A172 (cell line): ENCODE data around the gene NKAIN1. TPM values are rescaled to one million over a fixed set of nuclear protein-coding genes. Genes with fewer than 3 reads are reported as not detected.
"Not testable (repeated sequence)": the region's sequence is repeated elsewhere in the genome, so short reads cannot be mapped to it uniquely, and the experiment has no call there.

Source experiments
- DNase-seq: peaks from one replicate; pipeline ENCODE4 v3.0.0-alpha.2; 2015; ENCODE audit warnings: low spot score
- total RNA-seq: library from RNA; depleted of rRNA; stranded (reverse); fragments of >200 nt; shearing (Covaris generic); gene quantifications from 2 replicates; pipeline ENCODE4 v1.2.3, GENCODE V29; 2014; rRNA removed

NKAIN1 gene
- total RNA-seq, result 2.5 and 3.3 TPM in 2 replicates

DNA sequence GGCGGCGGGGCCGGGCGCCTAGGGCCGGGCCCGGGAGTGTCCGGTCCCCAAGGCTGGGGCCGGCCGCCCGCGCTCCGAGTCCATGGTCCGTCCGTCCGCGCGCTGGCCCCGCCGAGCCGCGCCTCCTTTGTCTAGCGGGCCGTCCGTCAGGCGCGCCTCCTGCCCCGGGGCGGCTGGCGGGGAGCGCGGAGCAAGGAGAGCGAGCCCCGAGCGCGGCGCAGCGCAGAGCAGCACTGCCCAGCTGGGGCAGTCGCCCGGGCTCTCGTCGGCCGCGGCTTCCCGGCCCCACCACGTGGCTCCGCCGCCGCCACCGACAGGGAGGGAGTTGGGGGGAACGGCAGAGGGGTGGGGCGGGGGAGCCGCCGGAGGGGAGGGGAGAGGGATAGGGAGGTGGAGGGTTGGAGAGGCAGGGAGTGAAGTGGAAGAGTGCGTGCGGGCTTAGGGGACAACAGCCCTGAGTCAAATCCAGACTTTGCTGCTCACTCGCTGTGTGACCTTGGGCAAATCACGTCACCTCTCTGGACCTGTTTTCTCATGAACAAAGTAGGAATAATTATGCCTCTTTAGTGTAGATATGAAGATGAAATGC, at the start of gene NKAIN1:
Gene NKAIN1, minus strand, starts transcription at position 235 of the 589 bp plus-strand sequence. CDS start 340 bp downstream, outside the sequence.
- DNase-seq, result no peak

DNA sequence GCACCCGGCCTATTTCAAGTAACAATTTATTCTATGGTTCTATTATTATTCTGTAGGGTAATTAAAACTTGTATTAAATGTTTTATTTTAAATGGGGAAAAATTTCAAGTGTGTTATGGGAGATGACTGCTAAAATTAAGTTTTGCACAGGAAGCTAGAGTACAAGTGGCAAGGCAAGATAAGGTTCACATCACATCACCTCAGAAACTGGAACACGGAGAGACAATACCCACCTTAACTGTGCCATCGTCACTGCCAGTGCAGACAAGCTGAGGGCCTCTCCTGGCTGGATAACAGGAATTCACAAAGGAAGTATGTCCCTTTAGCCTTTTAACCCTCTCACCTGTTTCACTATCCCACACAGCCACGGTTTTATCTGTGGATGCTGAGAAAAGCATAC, 49.3 kb upstream of the NKAIN1 start:
- DNase-seq, result no peak

DNA sequence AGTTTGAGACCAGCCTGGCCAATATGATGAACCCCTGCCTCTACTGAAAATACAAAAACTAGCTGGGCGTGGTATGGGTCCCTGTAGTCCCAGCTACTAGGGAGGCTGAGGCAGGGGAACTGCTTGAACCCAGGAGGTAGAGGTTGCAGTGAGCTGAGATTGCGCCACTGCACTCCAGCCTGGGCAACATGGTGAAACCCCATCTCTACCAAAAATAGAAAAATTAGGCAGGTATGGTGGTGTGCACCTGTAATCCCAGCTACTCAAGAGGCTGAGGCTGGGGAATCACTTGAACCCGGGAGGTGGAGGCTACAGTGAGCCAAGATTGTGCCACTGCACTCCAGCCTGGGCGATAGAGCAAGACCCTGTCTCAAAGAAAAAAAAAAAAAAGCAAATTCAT, 48.1 kb upstream of the NKAIN1 start:
- DNase-seq, result not testable (repeated sequence)

DNA sequence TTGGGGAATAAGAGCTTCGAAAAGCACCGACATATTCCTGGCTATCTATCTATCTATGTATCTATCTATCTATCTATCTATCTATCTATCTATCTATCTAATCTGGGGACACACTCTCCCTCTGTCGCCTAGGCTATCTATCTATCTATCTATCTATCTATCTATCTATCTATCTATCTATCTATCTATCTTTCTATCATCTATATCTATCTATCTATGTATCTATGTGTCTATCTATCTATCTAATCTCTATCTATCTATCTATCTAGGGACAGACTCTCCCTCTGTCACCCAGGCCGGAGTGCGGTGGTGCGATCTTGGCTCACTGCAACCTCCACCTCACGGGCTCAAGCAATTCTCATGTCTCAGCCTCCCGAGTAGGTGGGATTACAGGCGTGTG, 42.7 kb upstream of the NKAIN1 start:
- not testable (repeated sequence) for DNase-seq

DNA sequence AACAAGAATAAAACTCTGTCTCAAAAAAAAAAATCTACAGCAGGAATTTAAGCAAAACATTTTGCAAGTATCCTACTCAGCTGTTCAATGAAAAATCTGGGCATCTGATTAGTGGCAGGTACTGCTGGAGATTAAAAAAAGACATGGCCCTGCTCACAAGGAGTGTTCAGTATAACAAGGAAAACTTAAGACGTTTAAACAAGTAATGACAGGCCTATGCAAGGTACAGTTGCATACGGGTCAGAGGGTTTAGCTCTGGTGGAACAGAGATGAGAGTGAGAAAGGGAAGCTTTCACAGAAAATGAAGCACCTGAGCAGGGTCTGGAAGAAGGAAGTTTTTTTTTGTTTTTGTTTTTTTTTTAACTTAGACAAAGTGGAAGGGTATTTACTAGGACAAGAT, 33.9 kb upstream of the NKAIN1 start:
- no peak for DNase-seq

DNA sequence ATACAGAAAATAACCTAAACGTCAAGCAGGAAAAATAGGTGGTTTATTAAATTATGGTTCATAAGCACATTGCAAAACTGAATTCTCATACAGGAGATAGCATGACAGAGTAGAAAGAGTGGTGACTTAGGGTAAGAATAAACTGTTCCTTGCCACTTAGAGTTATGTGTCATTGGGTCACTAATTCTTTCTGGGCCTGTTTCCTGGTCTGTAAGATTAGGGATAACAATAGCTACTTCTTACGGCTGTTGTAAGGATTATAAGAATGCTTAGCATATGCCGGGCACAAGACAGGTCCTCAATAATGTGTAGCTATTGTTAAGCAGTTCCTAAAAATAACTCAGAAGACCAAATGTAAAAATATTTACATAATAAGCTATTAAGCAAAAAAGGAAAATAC, 32.7 kb upstream of the NKAIN1 start:
- no peak for DNase-seq

DNA sequence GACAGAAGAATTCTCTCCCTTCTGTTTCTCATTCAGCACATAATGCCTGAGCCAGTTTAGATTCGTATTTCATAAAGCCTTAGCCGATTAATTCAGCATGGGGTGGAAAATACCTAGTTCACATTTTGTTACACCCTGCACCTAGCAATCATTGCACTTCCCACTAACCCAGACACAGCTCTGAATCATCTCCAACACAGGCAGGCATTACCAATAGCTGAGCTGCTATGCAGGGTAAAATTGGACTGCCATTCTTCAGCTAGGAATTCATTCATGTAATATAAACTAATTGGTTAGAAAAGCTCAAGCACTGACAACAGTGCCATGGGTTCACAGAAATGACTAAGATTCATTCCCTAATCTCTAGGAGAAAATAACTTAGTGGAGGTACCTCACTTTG, 26.9 kb upstream of the NKAIN1 start:
- DNase-seq, result no peak

DNA sequence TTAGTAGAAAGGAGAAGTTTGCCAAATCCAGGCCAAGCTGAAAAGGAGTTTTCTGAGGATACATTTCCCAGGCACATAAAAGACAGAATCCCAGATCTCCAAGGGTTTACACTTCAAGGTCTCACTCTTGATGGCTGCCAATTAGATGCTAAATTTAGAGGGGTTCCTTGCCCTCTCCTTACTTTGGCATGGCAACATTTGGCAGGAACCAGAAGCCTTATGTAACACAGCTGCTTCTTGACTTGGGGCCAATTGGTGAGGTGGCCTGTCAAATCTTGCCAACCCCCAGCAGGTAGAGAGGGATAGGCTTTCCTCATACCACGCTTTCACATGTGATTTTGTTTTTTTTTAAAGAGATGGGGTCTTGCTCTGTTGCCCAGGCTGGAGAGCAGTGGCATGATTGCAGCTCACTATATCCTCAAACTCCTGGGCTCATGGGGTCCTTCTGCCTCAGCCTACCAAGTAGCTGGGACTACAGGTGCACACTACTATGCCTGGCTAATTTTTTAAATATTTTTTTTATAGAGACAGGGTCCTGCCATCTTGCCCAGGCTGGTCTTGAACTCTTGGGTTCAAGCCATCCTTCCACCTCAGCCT, 25.2 kb upstream of the NKAIN1 start:
- no peak for DNase-seq

DNA sequence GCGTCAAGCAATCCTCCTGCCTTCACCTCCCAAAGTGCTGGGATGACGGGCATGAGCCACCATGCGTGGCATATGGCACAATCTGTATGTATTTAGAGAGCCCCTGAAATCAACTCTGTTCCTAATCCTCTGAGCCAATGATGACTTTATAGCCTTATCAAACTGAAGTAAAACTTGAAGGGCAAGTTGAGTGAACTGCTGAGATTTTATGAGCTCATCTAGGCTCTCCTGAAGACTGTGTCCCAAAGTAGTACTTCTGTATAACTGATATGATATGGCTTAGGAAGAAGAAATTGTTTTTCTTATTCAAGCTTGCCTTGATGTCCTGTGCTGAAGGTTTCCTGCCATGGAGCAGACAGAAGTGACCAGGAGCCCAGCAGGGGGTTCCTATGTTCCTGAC, 23.7 kb upstream of the NKAIN1 start:
- DNase-seq, result no peak

DNA sequence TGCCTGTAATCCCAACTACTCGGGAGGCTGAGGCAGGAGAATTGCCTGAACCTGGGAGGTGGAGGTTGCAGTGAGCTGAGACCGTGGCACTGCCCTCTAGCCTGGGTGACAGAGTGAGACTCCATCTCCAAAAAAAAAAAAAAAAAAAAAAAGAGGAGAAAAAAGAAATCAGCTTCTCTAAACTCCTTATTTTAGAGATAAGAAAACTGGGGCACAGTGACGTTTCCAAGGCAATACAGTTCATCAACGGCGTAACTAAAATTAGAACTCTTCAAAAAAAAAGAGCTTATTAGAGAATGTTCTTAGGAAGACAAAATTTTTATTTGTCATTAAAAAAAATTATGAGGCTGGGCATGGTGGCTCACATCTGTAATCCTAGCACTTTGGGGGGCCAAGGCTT, 22.7 kb upstream of the NKAIN1 start:
- not testable (repeated sequence) for DNase-seq

DNA sequence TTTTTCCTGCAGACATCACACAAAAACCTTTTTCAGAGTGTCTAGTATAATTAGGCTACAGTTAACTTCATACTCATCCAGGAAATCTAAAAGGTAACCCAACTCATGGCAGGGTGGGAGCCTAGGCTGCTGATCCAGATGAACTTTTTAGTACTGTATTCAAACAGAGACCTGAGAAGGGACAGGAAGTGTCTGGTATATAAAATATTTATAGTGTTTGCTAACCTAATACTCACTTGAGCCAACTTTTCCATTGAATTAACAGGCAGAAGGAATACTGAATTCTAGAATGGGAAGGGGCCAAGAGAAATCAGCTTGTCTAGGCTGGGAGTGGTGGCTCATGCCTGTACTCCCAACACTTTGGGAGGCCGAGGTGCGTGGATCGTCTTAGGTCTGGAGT, 22.2 kb upstream of the NKAIN1 start:
- DNase-seq, result no peak

DNA sequence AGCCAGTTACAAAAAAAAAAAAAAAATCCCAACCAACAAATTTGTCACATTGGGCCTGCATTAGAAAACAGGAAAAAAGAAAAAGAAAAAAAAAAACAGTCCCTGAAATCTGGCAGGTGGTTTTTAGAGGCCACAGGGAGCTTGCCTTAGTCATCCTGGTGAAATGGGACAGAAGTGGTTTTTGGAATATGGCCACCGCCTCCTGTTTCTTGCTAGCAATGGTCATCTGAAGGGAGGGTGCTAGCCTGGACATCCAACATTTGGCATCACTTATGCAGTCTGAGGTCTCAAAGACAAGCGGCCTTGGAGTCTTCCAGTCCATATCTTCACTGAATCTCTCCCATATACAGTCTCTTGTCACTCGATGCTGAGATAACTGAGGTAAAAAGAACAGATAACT, 20.1 kb upstream of the NKAIN1 start:
- DNase-seq, result peak; percentile 2

DNA sequence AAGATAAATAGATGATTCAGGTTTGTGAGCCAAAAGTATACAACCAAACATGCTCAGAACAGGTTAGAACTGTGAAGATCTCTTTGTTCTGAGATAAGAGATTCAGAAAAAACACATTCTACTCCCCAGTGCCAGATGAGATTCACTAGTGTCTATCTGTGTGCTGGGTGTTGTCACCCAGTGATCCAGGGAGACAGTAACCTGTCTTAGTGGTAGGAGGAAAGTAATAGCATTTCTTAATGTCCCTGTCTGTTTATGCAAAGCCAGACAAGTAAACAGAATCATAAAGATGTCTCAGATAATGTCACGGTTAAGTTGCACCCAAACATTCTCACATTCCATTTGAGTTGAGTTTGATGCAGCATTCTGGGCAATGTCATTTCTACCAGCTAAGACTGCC, 18.9 kb upstream of the NKAIN1 start:
- no peak for DNase-seq

DNA sequence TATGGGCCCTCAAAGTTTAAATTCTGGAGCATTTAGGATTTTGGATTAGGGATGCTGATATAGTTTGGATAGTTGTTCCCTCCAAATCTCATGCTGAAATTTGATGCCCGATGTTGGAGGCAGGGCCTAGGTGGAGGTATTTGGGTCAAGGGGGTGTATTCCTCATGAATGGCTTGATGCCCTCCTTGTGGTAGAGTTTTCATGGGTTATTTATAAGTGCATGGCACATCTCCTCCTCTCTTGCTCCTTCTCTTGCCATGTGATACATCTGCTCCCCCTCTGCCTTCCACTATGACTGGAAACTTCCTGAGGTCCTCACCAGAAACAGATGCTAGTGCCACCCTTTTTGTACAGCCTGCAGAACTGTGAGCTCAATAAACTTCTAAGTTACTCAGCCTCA, 17.5 kb upstream of the NKAIN1 start:
- DNase-seq, result no peak

DNA sequence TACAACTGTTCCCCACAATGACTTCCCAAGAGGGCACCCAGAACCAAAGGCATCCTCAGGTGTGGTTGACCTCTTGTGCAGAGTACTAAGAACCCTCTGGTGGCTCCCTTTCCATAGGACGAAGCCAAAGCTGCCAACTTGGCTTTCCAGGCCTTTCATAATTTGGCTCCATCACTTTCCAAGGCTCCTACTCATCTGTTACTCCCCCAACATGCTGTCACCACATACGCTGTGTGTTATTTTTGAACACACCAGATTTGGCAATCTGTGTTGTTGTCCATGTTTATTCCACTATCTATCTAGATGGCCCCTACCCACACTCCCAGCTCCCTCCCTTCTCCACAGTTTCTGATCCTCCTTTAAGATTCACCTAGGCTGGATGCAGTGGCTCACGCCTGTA, 10.2 kb upstream of the NKAIN1 start:
- DNase-seq, result no peak

DNA sequence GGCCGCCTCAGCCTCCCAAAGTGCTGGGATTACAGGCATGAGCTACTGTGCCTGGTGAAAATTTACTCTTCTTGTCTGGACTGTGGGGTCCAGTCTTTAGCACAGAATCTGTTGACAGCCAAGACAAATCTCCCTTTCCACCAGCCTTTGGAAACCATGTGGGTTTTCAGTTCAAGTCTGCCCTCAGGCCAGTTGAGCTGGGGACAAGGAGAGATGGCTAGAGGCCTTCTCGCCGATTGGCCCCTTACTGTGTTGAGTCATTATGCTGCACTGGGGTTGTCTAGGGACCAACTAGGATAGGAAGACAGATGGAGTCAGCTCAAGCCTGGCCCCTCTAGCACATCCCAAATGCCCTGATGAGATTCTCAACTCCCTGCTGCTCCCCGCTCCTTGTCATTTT, 8.6 kb upstream of the NKAIN1 start:
- DNase-seq, result no peak

DNA sequence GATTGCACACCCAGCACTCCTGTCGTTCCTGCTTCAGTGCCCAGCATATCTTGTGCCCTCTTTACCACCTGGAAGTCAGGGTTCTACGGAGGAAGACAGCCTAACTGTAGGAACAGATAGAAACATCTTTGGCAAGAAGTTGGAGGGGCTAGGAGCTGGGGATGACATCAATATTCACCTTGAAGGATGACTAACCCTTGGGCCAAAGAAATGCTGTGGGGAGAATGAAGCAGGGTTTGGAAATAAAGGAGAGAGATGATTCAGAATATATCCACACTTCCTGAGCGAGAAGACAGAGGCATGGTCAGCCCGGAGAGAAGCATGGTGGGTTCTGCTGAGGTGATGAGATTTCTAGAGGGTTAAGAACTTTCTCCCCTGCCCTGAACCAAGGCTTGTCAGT, 4.6 kb upstream of the NKAIN1 start:
- no peak for DNase-seq

DNA sequence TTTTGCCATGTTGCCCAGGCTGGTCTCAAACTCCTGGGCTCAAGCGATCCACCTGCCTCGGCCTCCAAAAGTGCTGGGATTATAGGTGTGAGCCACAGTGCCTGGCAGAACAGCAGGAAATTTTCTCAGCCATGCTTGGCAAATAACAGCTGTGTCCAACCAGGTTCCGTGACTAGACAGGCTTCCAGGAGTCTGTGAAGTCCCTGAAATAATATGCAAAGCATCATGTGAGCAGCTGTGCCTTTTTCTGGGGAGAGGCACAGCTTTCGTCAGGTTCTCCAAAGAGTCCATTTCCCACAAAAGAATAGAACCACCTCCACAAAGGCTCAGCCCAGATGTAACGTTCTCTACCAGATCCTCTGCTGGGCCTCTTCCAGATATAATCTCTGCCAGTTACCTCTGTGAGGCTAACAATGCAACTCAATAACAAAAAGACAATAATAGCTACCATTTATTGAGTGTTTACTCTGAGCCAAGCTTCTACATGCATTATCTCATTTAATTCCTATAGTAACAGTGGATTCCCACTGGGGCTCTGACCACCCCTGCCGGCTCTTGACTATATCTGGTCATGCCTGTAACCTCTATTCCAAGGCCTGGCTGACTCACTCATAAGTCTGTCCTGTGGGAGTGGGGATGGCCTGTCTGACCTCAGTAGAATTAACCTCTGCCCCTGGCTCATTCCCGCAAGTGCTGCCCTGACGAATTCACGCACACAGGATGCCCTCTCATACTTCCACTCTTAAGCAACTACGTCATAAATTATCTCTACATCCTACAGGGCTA, 4.0 kb upstream of the NKAIN1 start:
- peak; percentile 11 for DNase-seq

DNA sequence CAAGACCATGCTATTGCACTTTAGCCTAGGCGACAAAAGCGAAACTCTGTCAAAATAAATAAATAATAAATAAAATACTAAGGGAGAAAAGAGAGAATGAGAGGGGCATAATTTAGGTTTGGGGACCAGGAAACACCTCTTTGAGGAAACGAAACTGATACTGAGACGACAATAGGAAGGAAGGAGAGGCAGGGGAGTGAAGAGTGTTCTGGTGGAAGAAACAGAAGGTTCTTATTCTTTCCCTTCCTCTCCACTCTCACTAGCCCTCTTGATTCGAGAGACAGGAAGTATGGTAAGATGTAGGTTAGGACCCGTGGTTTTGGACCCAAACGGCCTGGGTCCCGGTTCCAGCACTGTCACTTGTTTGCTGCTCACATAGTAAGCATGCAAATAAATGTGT, 1.6 kb upstream of the NKAIN1 start:
- DNase-seq, result no peak

DNA sequence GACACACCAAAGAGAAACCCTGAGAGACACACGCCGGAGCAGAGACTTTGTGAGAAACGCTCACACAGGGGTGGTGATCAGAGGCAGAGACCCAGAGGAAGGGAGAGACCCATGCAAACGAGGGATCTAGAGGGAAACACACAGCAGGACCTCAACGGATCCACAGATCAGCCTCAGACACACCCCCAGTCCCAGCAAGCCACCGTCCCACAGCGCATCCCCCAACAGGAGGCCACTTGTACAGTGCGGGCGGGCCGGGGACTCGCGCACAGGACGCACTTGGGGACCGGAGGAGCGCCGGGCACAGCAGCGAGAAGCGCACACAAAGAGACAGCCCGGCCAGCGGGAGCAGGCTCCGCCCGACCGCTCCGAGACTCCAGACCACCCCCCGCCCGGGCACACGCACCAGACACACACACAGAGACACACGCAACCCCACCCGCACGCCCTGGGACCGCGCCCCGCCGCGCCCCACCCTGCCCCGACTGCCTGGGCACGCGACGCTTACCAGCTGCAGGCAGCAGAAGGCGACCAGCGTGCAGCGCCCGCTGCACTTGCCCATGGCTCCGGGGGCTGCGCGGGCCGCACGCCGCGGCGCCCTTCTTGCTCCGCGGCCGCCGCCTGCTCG, 587 bp downstream of the NKAIN1 start:
- no peak for DNase-seq

DNA sequence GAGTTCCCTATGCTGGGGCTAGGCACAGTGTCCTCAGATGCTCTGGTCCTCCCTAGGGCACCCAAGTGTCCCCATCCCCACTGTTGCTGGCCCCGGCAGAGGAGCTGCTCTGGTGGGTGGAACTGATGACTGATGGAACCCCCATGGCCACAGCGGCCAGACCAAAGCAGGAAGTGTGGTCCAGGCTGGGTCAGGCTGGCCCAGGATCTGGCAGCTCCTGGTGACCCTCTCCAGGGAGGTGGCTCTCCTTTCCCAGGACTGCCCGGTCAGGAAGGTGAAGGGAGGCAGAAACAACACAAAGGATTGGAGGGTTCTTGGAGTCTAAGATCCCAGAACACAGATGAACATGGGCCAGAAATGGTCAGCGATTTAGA, 1.1 kb downstream of the NKAIN1 start:
- no peak for DNase-seq

DNA sequence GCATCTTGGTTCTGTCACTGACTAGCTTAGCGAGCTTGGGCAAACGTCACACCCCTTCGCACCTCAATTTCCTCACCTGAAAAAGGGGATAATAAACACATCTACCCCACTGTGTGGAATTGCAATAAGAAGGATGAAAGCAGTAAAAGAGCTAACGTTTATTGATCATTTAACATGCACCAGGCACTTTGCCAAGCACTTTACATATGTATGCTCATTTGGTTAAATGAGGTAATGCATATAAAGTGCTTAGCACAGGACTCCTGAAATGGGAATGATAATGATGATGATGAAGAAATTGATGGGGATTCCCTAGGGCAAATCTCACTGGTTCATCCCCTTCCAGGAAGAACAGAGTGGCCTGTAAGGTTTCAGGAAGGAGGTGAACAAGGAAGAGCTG, 4.8 kb downstream of the NKAIN1 start:
- DNase-seq, result no peak
